Measurements from ENCODE around the gene IL23R.
"Not testable (repeated sequence)": the region's sequence is repeated elsewhere in the genome, so short reads cannot be mapped to it uniquely, and the experiment has no call there.

The IL23R gene

DNA sequence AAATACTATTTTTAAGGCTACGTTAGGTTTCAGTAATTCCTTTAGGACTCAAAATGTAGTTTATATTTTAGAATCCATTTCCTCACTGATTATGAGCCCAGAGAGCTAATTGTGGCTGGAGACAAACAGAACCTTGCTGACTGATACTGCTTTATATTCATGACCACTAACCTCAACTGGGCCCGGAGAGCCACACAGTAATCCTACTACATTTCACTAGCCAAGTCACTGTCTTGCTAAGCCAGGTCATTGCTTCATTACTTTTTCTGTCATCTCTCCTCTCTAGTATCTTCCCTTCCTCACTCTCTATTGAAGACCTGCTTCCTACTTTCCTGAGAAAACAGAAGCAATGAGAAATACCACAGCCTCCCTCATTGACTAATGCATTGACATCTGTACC, 24.7 kb downstream of the IL23R start:
- in situ Hi-C loops (cut with HindIII; ENCODE audit: low pct_unique_long_range_greater_than_20kb, low sequenced_read_pairs) = no loop called here
- TF ChIP-seq JUND (IDR thresholded peaks at IDR 0.05; ENCODE audit: low read depth) = no peak
- no peak for DNase-seq (ENCODE audit: low read depth in 1 of 2, low spot score in 1 of 2)

DNA sequence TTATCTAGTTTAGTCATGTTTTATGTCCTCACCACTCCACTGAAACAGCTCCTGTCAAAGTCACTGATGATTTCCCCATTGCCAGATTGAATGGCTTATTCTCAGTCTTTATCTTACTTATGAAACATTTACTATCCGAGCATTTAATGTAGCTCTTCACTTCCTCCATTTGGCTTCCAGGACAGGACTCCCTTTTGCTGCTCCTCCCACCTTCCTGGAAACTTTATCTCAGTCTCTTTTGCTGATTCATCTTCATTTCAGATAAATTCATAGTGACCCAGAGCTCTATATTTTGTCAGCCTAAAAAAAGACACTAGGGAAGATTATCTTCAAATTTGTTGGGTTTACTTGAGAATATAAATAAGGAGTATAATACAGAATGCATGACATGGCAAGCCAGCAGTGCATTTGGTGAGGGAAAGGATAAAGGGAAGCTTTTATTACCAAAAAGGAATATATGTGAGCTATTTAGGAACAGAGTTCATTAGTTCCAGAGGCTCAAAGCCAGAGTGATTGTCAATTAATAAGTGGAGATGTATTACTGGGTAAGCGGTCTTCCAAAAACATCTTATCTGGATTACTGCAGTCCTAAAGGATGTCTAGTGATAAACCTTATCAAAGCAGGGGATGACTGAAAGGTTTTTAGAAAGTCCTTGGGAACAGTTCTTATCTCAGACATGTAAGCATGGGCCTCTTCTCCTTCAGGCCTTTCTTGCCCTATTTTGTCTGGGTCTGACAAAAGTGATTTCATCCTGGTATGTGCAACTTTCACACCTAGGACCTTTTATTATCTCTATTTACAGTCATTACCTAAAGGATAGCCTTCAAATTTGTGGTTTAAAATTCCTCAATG, 25.6 kb downstream of the IL23R start:
- DNase-seq (ENCODE audit: low read depth in 1 of 2, low spot score in 1 of 2) = no peak
- TF ChIP-seq JUND (IDR thresholded peaks at IDR 0.05; ENCODE audit: low read depth) = no peak

DNA sequence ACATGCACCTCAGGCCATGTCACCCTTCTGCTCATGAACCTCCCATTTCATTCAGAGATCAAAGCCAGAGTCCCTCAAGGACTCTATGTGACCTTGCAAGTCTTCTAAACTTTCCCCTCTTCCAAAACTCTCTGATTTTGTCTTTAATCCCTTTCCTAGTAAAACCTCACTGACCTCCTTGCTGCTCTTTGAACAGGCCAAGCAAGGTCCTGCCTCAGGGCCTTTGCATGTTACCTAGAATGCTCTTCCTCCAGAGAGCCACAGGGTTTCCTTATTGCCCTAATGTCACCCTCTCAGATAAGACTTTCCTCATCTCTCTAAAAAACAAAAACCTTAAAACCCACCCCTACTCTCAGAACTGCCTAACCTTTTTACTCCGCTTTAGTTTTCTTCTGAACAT, 26.6 kb downstream of the IL23R start:
- DNase-seq (ENCODE audit: low read depth in 1 of 2, low spot score in 1 of 2) = no peak
- in situ Hi-C loops (cut with HindIII; ENCODE audit: low pct_unique_long_range_greater_than_20kb, low sequenced_read_pairs) = no loop called here
- TF ChIP-seq JUND (IDR thresholded peaks at IDR 0.05; ENCODE audit: low read depth) = no peak

More for the DNA sequence above, 25.6 kb downstream of the IL23R start:
- in situ Hi-C loops (cut with HindIII; ENCODE audit: low pct_unique_long_range_greater_than_20kb, low sequenced_read_pairs) = no loop called here

DNA sequence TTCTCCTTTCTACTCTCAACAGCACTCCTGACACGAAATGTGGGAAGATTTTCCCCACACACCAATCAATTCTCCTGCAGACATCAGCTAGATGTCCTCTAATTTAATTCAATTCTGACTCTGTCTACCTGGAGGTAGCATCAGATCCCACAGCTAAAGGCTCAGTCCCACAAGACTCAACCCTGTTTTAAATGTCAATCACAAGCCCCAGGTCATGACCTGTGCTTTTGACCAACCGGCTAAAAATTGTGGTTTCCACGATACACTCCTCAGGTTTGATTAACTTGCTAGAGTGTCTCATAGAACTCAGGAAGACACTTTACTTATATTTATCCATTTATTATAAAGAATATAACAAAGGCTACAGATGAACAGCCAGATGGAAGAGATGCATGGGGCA, 27.4 kb downstream of the IL23R start:
- DNase-seq (ENCODE audit: low read depth in 1 of 2, low spot score in 1 of 2) = no peak

DNA sequence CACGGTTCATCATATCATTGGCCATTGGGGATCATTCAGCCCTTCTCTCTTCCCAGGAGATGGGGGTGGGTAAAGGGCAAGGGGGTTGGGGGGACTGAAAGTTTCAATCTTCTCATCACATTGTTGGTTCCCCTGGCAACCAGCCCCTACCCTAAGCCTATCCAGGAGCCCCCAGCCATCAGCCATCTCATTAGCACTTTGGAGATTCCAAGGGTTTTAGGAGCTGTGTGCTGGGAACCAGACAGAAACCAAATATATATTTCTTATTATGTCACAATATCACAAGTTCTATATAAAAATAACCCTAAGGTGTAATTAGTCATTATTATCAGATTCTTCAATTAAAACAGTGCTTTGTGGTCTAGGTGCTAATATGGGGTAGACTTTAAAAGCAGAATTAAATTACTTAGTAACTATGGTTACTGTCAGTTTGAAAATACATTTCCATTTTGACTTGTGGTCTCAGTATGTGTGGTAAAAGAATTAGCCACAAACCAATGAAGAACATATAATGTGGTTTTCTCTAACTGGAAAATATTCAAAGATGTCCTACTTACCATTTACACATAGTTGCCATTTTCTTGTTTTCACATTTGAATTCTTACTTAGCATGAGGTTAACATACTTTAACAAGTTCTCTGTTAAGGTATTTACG, 28.1 kb downstream of the IL23R start:
- no peak for TF ChIP-seq JUND (IDR thresholded peaks at IDR 0.05; ENCODE audit: low read depth)
- in situ Hi-C loops (cut with HindIII; ENCODE audit: low pct_unique_long_range_greater_than_20kb, low sequenced_read_pairs) = no loop called here
- DNase-seq (ENCODE audit: low read depth in 1 of 2, low spot score in 1 of 2) = no peak

More for the DNA sequence above, 27.4 kb downstream of the IL23R start:
- in situ Hi-C loops (cut with HindIII; ENCODE audit: low pct_unique_long_range_greater_than_20kb, low sequenced_read_pairs) = no loop called here
- no peak for TF ChIP-seq JUND (IDR thresholded peaks at IDR 0.05; ENCODE audit: low read depth)

DNA sequence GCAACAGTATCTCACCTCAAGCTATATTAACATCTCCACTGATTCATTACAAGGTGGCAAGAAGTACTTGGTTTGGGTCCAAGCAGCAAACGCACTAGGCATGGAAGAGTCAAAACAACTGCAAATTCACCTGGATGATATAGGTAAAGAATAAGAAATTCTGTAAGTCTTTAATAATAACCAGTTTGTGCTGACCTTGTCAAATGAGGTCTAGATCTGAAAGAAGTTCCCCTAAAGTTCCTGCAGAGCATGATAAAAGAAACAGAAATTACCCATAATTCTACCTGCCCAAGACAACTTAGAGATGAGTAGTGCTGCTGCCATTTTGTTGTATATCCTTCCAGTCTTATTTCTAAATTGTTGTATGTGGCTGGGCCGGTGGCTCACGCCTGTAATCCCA, 34.5 kb downstream of the IL23R start:
- no peak for DNase-seq (ENCODE audit: low read depth in 1 of 2, low spot score in 1 of 2)
- TF ChIP-seq JUND (IDR thresholded peaks at IDR 0.05; ENCODE audit: low read depth) = no peak
- in situ Hi-C loops (cut with HindIII; ENCODE audit: low pct_unique_long_range_greater_than_20kb, low sequenced_read_pairs) = no loop called here

DNA sequence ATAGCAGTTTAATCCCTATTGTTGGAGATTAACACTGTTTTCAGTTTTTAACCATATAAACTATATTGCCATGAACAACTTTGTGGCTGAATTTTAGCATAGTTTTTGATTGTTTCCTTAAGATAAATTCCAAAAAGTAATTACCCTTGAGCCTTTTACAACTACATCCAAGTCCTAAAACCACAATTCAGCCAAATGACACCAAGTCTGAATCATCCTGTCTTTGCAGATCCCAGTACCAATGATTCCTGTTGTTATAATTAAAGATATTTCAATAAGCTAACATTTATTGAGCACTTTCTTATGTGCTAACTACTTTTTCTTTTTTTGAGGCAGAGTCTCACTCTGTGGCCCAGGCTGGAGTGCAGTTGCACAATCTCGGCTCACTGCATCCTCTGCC, 35.6 kb downstream of the IL23R start:
- in situ Hi-C loops (cut with HindIII; ENCODE audit: low pct_unique_long_range_greater_than_20kb, low sequenced_read_pairs) = no loop called here
- no peak for TF ChIP-seq JUND (IDR thresholded peaks at IDR 0.05; ENCODE audit: low read depth)
- no peak for DNase-seq (ENCODE audit: low read depth in 1 of 2, low spot score in 1 of 2)

DNA sequence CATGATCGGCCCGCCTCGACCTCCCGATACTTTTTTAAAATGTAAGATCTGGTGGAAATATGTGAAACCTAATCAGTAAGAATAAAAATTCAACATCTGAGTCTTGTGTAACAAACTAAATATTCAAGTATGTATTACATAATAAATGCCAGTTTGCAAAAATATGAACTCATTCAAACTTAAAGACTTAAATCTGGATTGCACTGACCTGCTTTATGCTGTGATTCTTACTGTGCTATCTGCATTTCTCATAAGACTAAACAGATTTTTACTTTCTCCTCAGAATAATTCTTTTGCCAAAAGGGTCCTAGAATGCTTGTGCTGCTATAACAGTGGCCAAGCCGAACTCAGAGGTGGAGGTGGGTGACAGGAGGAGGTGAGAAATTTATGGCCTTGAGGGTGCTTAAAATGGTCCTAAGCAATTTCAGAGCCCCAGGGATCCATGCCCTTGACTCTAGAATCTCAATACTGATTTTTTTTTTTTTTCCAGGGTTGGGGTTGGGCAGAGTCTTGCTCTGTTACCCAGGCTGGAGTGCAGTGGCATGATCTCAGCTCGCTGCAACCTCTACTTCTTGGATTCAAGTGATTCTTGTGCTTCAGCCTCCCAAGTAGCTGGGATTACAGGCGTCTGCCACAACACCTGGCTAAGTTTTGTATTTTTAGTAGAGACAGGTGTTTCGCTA, 38.2 kb downstream of the IL23R start:
- in situ Hi-C loops (cut with HindIII; ENCODE audit: low pct_unique_long_range_greater_than_20kb, low sequenced_read_pairs) = no loop called here
- no peak for TF ChIP-seq JUND (IDR thresholded peaks at IDR 0.05; ENCODE audit: low read depth)

DNA sequence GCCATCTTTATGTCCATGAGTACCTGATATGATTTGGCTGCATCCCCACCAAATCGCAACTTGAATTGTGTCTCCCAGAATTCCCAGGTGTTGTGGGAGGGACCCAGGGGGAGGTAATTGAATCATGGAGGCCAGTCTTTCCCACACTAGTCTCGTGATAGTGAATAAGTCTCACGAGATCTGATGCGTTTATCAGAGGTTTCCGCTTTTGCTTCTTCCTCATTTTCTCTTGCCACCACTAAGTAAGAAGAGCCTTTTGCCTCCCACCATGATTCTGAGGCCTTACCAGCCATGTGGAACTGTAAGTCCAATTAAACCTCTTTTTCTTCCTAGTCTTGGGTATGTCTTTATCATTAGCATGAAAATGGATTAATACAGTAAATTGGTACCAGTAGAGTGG, 41.1 kb downstream of the IL23R start:
- DNase-seq (ENCODE audit: low read depth in 1 of 2, low spot score in 1 of 2); in situ Hi-C loops (cut with HindIII; ENCODE audit: low pct_unique_long_range_greater_than_20kb, low sequenced_read_pairs): not testable (repeated sequence)

More for the DNA sequence above, 38.2 kb downstream of the IL23R start:
- no peak for DNase-seq (ENCODE audit: low read depth in 1 of 2, low spot score in 1 of 2)

DNA sequence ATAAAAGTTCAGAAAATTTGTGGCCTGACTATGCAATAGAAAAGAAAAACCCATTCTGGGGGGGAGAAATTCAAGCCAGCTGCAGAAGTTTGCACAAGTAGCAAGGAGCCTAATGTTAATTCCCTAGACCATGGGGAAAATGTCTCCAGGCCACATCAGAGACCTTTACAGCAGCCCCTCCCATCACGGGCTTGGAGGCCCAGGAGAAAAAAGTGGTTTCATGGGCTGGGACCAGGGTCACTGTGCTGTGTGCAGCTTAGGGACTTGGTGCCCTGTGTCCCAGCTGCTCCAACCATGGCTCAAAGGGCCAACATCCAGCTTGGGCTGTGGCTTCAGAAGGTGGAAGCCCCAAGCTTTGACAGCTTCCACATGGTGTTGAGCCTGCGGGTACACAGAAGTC, 42.0 kb downstream of the IL23R start:
- in situ Hi-C loops (cut with HindIII; ENCODE audit: low pct_unique_long_range_greater_than_20kb, low sequenced_read_pairs) = no loop called here
- DNase-seq (ENCODE audit: low read depth in 1 of 2, low spot score in 1 of 2) = no peak
- TF ChIP-seq JUND (IDR thresholded peaks at IDR 0.05; ENCODE audit: low read depth) = no peak

DNA sequence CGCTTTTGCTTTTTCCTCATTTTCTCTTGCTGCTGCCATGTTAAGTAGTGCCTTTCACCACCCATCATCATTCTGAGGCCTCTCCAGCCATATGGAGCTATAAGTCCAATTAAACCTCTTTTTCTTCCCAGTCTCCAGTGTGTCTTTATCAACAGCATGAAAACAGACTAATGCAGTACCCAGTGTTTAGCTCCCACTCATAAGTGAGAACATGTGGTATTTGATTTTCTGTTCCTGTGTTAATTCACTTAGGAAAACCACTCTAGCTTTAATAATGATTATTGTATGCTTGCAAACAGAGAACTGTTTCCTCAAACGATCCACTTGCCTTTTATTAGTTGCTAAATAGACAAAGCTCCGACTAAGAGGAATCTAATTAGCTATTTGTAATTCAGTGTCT, 43.3 kb downstream of the IL23R start:
- in situ Hi-C loops (cut with HindIII; ENCODE audit: low pct_unique_long_range_greater_than_20kb, low sequenced_read_pairs) = no loop called here
- TF ChIP-seq JUND (IDR thresholded peaks at IDR 0.05; ENCODE audit: low read depth) = no peak
- DNase-seq (ENCODE audit: low read depth in 1 of 2, low spot score in 1 of 2) = no peak

DNA sequence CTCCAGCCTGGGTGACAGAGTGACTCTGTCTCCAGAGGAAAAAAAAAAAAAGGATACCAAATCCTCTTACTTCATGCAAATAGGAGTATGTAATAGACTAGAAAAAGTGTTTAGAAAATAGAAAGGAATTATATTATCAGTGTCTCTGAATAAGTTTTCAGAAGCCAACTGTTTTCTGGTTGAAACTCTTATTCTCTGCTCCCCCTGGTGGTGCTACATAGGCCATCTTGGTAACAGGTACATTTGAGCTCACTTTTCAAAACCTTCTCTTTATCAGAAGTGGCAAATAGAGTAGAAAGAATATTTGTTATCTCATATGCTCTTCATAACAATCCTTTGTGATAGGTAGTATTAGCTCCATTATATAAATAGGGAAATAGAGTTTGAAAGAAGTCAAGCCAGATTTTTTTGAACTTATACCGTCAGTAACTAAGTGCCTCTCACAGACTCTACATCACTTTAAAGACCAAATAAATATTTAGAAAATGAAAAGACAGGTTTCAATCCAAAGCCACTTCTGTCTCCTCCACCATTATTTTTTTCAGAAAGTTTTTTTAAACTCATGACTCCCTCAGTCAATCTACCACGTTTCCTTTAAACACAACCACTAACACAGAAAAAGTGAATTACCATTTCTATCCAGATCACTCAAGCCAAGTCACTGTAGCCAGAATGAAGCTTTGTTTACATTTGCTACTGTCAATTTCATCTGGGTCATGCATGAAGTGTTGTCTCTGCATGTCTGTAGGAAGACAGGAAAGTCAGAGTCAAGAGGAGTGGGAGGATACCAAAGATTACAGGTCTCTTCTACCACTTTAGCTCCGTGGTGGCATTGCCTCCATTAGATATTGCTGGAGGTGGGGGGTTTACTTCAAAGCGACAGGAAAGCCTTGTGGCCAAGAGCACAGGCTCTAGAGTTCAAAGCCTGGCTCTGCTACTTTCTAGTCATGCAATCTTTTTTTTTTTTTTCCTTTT, 45.6 kb downstream of the IL23R start:
- peak in 1 of 2 experiments; percentile 46 for DNase-seq (ENCODE audit: low read depth in 1 of 2, low spot score in 1 of 2)
- TF ChIP-seq JUND (IDR thresholded peaks at IDR 0.05; ENCODE audit: low read depth) = no peak
- in situ Hi-C loops (cut with HindIII; ENCODE audit: low pct_unique_long_range_greater_than_20kb, low sequenced_read_pairs) = no loop called here

Measured in T47D (cell line).